TTC549 (cell line): ENCODE results near the gene PPM1G.
A peak's percentile ranks its signal among the peaks of the same experiment; 100 is the strongest.

ENCODE experiments used
- FAIRE-seq: peaks from 2 replicates; lab custom pipeline; 2012; peaks lifted over from hg19 to GRCh38; lab: Jason Lieb, UNC

Gene PPM1G

DNA sequence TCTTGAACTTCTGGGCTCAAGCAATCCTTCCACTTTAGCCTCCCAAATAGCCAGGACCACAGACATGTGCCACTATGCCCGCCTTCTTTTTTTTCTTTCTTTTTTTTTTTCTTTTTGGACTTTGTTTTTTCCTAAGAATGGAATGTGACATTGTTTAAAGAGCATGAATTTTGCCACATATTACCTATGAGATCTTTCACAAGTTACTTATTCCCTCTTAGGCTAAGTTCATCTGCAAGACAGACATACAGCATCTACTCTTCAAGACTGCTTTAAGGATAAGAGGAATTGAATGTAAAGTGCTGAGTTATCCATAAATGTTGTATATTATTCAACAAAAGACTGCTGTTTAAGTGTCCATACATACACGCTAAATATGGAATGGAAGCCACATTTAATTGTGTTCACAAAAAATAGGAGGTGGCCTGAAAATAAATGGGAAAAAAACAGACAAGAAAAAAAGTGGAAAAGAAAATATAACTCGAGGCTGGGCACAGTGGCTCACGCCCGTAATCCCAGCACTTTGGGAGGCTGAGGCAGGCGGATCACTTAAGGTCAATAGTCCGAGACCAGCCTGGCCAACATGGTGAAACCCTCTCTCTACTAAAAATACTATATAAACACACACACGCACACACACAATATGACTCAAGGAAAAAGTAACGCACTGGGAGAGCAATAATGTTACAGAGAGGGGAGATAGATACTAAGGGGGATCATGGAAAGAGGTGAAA lies 3.2 kb upstream of the PPM1G start:
- FAIRE-seq: no peak

DNA sequence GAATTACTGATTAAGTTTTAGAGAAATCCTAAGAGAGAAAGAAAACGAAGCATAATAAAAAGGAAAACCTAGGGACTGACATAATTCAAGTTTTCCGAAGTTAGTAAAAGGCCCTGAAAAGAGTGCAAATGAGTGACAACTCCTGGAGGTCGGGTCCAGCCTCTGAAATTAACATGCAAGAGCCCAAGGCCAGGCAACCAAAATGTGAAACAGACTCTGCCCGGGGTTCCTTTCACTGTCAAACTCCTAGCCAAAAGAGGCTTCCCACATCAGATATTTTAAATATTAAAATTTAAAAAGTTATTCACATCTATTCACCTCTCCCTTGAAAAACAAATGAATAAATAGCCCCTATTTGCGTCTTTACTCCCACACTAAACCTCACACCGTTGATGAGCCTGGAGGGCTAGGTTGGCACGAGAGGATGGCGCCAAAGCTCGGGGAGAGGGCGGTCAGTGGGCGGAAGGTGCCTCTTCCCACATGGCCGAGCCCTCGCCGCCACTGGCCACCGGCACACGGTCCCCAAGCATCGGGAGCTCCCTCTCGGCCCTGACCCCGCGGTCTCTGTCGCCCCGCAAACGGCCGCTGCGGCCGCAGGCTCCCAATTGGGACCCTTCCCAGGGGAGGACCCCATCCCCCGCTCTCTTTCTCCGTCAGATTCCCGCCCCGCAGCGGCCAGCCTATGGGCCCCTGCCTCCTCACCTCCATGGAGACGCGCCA lies 630 bp downstream of the PPM1G start:
- no peak for FAIRE-seq

DNA sequence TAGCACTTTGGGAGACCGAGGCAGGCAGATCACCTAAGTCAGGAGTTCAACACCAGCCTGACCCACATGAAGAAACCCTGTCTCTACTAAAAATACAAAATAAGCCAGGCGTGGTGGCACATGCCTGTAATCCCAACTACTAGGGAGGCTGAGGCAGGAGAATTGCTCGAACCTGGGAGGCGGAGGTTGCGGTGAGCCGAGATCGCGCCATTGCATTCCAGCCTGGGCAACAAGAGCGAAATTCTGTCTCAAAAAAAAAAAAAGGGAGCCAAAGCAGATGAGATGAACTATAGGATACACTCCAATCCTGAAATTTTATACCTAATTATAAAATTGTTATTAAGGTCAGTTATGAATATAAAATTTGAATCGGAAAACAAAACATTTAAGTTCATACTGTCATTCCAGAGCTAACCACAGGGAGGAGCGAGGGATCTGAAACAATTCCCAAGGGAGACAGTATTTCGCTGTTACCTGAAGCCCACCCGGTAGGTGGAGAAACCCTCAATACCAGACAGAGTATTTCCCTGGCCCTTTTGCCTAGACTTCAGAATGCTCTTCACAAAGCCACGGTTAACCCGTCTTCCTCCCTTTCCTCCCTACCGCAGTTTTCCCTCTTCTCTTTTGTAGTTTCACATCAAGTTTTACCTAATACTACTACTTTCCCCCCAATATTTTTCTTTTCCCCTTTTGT lies 1.4 kb downstream of the PPM1G start:
- peak; percentile 40 for FAIRE-seq

DNA sequence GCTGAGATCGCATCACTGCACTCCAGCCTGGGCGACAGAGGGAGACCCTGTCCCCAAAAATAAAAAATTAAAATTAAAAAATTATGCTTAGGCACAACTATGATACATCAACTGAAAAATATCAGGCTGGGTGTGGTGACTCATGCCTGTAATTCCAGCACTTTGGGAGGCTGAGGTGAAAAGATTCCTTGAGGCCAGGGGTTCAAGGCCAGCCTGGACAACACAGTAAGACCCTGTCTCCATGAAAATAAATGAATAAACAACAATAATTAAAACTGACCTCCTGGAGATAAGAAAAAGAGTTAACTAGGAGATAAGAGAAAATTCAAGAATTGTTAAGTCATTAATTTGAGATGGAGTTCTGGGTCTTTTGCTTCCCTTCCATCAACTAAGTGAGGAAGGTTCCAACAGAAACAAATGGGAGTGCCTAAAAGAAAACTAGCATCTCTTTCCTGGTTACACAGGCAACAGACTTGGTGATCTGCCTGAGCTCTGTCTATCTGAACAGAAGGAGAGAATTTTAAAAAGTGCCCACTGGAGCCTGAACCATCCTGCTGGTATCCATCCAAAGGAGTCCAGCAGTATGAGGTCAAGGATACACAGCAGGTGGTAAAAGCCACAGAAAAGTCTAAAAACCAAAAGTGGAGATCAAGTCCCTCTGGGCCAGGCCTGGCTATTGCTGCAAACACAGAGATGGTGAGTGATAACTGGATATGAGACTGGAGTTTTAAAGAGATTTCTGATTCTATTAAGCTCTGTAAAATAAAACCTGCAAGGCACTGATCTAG lies 8.8 kb downstream of the PPM1G start:
- no peak for FAIRE-seq

GRCh38 chr2:27398962-27399361 lies 10.4 kb downstream of the PPM1G start:
- FAIRE-seq: no peak

DNA sequence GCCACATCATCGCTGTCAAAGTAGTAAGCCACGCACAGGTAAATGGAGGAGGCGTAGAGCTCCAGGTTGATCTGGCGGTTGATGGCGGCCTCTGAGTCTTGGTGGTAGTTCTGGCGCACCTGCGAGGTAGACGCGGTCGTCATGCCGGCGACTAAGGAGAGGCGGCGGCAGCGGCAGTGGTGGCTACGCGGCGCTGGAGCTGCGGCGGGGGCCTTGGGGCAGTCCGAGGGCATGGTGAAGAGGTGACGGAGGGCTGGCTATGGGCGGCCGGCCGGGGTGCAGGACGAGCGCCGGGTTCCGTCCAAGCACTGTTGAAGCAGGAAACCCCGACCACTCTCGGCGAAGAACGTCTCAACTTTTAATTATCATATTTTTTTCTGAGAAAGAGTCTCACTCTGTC lies 16.2 kb downstream of the PPM1G start:
- no peak for FAIRE-seq

- no peak for FAIRE-seq
Measured at GRCh38 chr2:27390822-27391679, 18.3 kb downstream of the PPM1G start.

GRCh38 chr2:27381577-27382181 lies 27.7 kb downstream of the PPM1G start:
- no peak for FAIRE-seq

DNA sequence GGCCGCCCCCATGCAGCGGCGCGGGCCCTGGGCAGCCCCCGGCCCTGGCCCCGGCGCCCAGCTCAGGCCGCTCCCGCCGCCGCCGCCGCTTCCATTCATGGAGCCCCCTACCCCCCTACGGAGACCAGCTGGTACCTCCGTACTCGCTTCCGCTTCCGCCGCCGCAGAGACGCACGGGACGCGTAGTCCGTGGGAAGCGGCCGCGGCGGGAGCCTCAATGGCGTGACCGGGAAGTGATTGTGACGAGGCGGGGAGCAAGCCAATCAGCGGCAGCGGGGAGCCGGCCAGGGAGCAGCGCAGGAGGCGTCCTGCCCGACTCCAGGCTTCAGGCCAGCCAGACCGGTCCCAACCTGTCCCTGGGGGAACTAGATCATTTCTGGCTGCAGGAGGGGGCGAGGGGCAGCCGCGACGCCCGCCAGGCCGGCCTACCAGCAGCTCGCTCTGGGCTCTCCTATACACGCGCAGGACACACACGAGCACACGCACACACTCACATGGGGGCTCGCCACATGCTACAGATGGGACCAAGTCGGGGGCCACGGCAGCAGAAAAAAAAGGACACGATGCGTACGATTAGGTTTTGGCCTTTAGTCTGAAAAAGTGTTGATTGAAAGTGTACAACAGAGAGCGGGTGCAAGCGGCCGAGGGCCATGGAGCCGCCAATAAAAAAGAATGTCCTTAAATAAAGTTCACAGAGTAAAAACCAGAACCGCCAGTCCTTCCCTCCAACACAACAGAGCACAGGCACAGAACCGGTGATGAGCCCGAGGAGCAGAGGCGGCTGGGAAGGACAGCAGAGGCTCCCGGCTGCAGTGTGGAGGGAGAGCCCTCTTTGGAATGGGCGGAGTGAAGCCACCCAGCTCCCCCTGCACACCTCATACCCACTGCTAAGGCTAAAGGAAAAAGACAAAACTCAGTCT lies 28.5 kb downstream of the PPM1G start, which contains the start of gene ZNF513:
ZNF513 (minus strand) TSS at position 109 of the 920 bp plus-strand sequence. CDS start 208 bp downstream, outside the sequence.
- peak; percentile 88 for FAIRE-seq

GRCh38 chr2:27379836-27380625 lies 29.4 kb downstream of the PPM1G start:
- no peak for FAIRE-seq

GRCh38 chr2:27379383-27379835 lies 30.0 kb downstream of the PPM1G start:
- no peak for FAIRE-seq

DNA sequence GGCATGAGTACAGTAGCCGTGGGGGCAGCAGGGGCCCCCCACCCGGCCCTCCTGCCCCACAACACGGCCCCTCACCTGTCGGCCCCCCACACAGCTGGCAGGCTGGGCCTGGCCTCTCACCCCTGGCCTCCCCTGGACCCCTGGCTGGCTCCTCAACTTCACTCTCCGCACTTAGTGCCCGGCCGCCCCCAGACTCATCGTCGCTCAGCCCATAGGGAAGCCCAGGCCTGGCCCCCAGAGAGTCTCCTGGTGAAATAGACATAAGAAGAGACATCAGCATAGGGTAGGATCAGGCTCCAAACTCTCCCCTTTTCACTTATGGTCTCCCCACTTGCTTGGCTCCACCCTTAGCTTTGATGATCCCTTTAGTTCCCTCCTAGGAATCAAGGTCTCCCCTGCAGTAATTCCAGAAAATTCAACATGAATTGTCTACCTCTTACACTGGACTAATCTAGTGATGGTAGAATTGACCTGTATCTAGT lies 30.5 kb downstream of the PPM1G start:
- FAIRE-seq: no peak

- no peak for FAIRE-seq
Measured at GRCh38 chr2:27378096-27378808, 31.1 kb downstream of the PPM1G start.

GRCh38 chr2:27377618-27378095 lies 31.7 kb downstream of the PPM1G start:
- no peak for FAIRE-seq

DNA sequence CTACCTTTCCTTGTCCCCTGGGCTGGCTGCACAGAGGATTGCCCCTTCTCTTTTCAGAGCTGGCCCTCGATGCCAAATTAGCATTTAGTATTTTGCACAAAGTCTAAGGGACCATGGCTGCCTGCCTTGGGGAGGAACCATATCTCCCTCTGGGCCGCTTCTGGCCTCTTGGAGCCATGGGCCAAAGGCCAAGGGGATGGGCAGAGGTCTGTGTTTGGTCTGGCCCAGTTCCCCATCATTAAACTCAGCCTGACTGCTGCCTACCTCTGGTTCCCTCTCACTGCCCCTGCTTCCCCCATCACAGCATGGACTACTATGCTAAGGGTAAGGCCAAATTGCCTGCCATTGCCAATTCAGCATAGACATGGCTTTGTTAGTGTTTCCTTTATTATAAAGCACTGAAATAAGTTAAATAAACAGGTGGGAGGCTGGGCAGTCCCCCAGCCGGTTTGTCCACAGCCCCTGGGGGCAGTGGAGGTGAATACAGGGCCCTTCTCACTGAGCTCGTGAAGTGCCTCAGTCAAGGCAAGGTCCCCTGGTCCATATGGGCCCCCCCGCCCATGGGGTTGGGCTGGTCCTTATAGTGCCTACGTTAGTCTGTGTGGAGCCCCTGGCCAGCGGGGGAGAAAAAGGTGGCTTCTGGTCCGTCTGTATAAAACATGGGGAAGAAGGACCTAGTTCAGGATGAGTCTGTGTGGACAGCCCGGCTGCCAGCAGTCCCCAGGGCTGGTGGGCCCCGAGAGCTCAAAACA lies 32.3 kb downstream of the PPM1G start:
- FAIRE-seq: no peak

- FAIRE-seq: no peak
Measured at GRCh38 chr2:27376151-27376865, 33.1 kb downstream of the PPM1G start.
